ENCODE data around the gene CCHCR1. TPM values are rescaled to one million over a fixed set of nuclear protein-coding genes. Genes with fewer than 3 reads are reported as not detected.
A peak's percentile ranks its signal among the peaks of the same experiment; 100 is the strongest.

Gene CCHCR1
- total RNA-seq, 4 donors from 2014 or later = 13.8 to 25.1 (median 18.7) TPM

- Histone ChIP-seq H3K27me3 (no peaks in the 10 kb centered on the region), H3K27ac (no peak overlapping the region), H3K9me3 (no peaks in the 10 kb centered on the region), H3K4me3 (no peak overlapping the region), H3K36me3 (no peaks in the 10 kb centered on the region), H3K4me1 (no peaks in the 10 kb centered on the region)
- TF ChIP-seq POLR2A (IDR thresholded peaks at IDR 0.05) (no peak), EP300 (IDR thresholded peaks at IDR 0.05) (no peak), CTCF (IDR thresholded peaks at IDR 0.05) (no peak)
- no peak for DNase-seq (ENCODE audit: low spot score in 2 of 2)
- 91 to 94% methylated on average over 3 of the region's 3 CpGs for WGBS, 2 donors
Observed at GRCh38 chr6:31130751-31131150, 26.9 kb downstream of the CCHCR1 start.

GRCh38 chr6:31129130-31129529 lies 28.5 kb downstream of the CCHCR1 start:
- Histone ChIP-seq H3K4me1 (peaks cover 0 to 8% (median 0%) of the 10 kb centered on the region in 4 donors), H3K27ac (no peak overlapping the region), H3K36me3 (no peaks in the 10 kb centered on the region), H3K9me3 (no peaks in the 10 kb centered on the region), H3K4me3 (no peak overlapping the region), H3K27me3 (no peaks in the 10 kb centered on the region)
- DNase-seq (ENCODE audit: low spot score in 2 of 2) = no peak
- TF ChIP-seq CTCF (IDR thresholded peaks at IDR 0.05) (no peak), POLR2A (IDR thresholded peaks at IDR 0.05) (no peak), EP300 (IDR thresholded peaks at IDR 0.05) (no peak)
- 57 to 61% methylated on average over 4 of the region's 4 CpGs for WGBS, 2 donors

DNA sequence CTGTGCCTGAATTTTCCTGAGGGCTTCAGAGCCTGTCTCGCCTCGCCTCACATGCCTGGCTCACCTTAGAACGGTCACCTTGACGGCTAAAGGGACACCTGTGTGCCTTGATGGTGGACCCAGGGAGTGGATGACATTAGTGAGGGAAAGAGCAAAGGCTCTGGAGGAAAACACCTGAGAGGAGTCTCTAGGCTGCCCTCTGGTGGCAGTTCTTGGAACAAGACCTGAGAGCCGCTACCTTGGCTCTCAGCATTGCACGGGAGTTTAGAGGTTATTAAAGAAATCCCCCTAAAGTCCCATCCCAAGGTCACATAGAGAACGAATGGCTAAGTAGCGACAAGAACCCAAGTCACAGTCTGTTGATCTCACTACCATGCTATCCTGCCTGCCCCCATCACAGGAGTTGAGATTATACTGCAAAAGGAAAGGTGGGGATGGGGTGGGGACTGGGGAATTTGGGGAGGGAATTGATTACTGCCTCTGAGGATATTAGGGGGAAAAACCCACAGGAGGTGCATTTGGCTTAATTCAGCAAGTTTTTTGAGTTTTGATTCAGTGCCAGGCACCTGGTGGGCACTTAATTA lies 29.4 kb downstream of the CCHCR1 start:
- Histone ChIP-seq H3K4me3 (no peak overlapping the region), H3K9me3 (no peaks in the 10 kb centered on the region), H3K4me1 (peaks cover 0 to 8% (median 0%) of the 10 kb centered on the region in 4 donors), H3K36me3 (no peaks in the 10 kb centered on the region), H3K27ac (no peak overlapping the region), H3K27me3 (no peaks in the 10 kb centered on the region)
- no peak for TF ChIP-seq EP300 (IDR thresholded peaks at IDR 0.05)
- no peak for TF ChIP-seq POLR2A (IDR thresholded peaks at IDR 0.05)
- peak; percentile 62 to 87 (median 84) for TF ChIP-seq CTCF (IDR thresholded peaks at IDR 0.05)
- 11 to 12% methylated on average over 8 of the region's 8 CpGs for WGBS, 2 donors
- peak; percentile 34 to 74 for DNase-seq (ENCODE audit: low spot score in 2 of 2)

DNA sequence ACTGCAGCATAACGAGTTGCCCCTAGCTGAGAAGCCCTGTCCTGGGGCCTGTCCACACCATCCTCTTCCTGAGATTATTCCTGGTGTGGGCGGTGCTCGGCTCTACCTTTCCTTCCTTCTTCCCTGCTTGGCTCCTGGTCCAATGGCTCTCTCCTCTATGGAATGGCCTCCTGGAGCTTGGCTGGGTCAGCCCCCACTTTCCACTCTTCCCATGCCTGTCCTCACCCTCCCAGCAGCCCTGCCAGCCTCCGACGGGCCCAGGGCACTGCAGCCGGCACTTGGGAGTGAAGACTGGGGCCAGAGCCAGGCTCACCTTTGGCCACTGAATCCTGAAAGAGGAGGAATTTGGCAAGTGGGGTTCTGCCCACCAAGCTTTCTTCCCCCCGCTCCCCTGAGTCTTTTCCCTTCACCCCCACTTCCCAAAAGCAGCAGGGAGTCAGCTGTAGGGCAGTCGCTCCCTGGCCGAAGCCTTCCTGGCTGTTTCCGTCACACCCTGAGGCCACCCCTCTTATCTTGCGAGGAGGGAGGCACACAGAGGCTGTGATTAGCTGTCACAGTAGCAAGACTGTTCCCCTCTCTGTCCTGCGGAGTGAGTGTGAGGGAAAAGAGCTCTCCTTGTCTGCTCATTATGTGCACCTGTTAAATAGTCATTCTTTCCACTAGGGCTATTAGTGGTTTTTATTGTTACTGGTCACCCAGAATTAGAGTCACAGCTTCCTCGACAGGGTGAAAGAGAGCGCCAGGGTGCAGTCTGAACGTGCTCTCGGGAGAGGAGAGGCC lies 31.0 kb downstream of the CCHCR1 start:
- DNase-seq (ENCODE audit: low spot score in 2 of 2) = no peak
- 58 to 61% methylated on average over 16 of the region's 16 CpGs for WGBS, 2 donors
- H3K27ac ChIP-seq = no peak overlapping the region
- H3K36me3 ChIP-seq = no peaks in the 10 kb centered on the region
- H3K9me3 ChIP-seq = no peaks in the 10 kb centered on the region
- H3K4me1 ChIP-seq = peaks cover 0 to 21% (median 0%) of the 10 kb centered on the region in 4 donors
- H3K27me3 ChIP-seq = no peaks in the 10 kb centered on the region
- H3K4me3 ChIP-seq = no peak overlapping the region
- TF ChIP-seq CTCF (IDR thresholded peaks at IDR 0.05) = no peak
- TF ChIP-seq POLR2A (IDR thresholded peaks at IDR 0.05) = no peak
- no peak for TF ChIP-seq EP300 (IDR thresholded peaks at IDR 0.05)

Data from tibial nerve (tissue), 4 donors.